ENCODE measurements around the gene TBC1D22A. TPM values are rescaled to one million over a fixed set of nuclear protein-coding genes. Genes with fewer than 3 reads are reported as not detected.

Gene TBC1D22A
- total and polyA plus RNA-seq, 2 donors from 2014 or later: 24.6 to 39.4 TPM

GRCh38 chr22:47197773-47198500 lies 435.5 kb downstream of the TBC1D22A start:
- FAIRE-seq (no peak), DNase-seq (peak in 3 of 5 donors; percentile 37 to 68 (median 51))
- intact Hi-C loops (cut with DNase I): no loop called here
- Histone ChIP-seq H3K36me3 (ENCODE audit: control insufficient read depth in 2 of 3, insufficient read depth in 3 of 3, low read length in 3 of 3) (no peaks in the 10 kb centered on the region), H3K27me3 (ENCODE audit: control insufficient read depth, insufficient read depth, low read length) (no peaks in the 10 kb centered on the region), H3K9ac (ENCODE audit: low read length in 3 of 3) (no peak overlapping the region), H3K4me1 (ENCODE audit: control insufficient read depth in 2 of 3, insufficient read depth in 2 of 3, low read depth in 1 of 3, low read length in 3 of 3) (peaks cover 0 to 3% (median 0%) of the 10 kb centered on the region in 3 donors), H3K4me3 (ENCODE audit: low read length in 3 of 3) (no peak overlapping the region), H3K9me3 (ENCODE audit: control insufficient read depth in 2 of 3, insufficient read depth in 1 of 3, low read length in 3 of 3) (no peaks in the 10 kb centered on the region), H3K27ac (ENCODE audit: low read depth in 2 of 2, low read length in 2 of 2) (no peak overlapping the region)
- TF ChIP-seq CTCF (IDR thresholded peaks at IDR 0.05; ENCODE audit: borderline replicate concordance, extremely low read depth, insufficient read depth): no peak

GRCh38 chr22:47198801-47199251 lies 436.4 kb downstream of the TBC1D22A start:
- H3K4me1 ChIP-seq (ENCODE audit: control insufficient read depth in 2 of 3, insufficient read depth in 2 of 3, low read depth in 1 of 3, low read length in 3 of 3): peaks cover 0 to 3% (median 0%) of the 10 kb centered on the region in 3 donors
- no peaks in the 10 kb centered on the region for H3K27me3 ChIP-seq (ENCODE audit: control insufficient read depth, insufficient read depth, low read length)
- no peak for TF ChIP-seq CTCF (IDR thresholded peaks at IDR 0.05; ENCODE audit: borderline replicate concordance, extremely low read depth, insufficient read depth)
- H3K27ac ChIP-seq (ENCODE audit: low read depth in 2 of 2, low read length in 2 of 2): no peak overlapping the region
- H3K9me3 ChIP-seq (ENCODE audit: control insufficient read depth in 2 of 3, insufficient read depth in 1 of 3, low read length in 3 of 3): no peaks in the 10 kb centered on the region
- DNase-seq: peak in 2 of 5 donors; percentile 28 to 71
- intact Hi-C loops (cut with DNase I): no loop called here
- H3K9ac ChIP-seq (ENCODE audit: low read length in 3 of 3): no peak overlapping the region
- H3K36me3 ChIP-seq (ENCODE audit: control insufficient read depth in 2 of 3, insufficient read depth in 3 of 3, low read length in 3 of 3): no peaks in the 10 kb centered on the region
- H3K4me3 ChIP-seq (ENCODE audit: low read length in 3 of 3): no peak overlapping the region
- no peak for FAIRE-seq

GRCh38 chr22:47199261-47199978 lies 437.0 kb downstream of the TBC1D22A start:
- DNase-seq: peak in 2 of 5 donors; percentile 40 to 55
- Histone ChIP-seq H3K27me3 (ENCODE audit: control insufficient read depth, insufficient read depth, low read length) (no peaks in the 10 kb centered on the region), H3K27ac (ENCODE audit: low read depth in 2 of 2, low read length in 2 of 2) (no peak overlapping the region), H3K4me1 (ENCODE audit: control insufficient read depth in 2 of 3, insufficient read depth in 2 of 3, low read depth in 1 of 3, low read length in 3 of 3) (peaks cover 0 to 3% (median 0%) of the 10 kb centered on the region in 3 donors), H3K9me3 (ENCODE audit: control insufficient read depth in 2 of 3, insufficient read depth in 1 of 3, low read length in 3 of 3) (no peaks in the 10 kb centered on the region), H3K36me3 (ENCODE audit: control insufficient read depth in 2 of 3, insufficient read depth in 3 of 3, low read length in 3 of 3) (no peaks in the 10 kb centered on the region), H3K4me3 (ENCODE audit: low read length in 3 of 3) (no peak overlapping the region), H3K9ac (ENCODE audit: low read length in 3 of 3) (no peak overlapping the region)
- intact Hi-C loops (cut with DNase I): no loop called here
- TF ChIP-seq CTCF (IDR thresholded peaks at IDR 0.05; ENCODE audit: borderline replicate concordance, extremely low read depth, insufficient read depth): no peak
- no peak for FAIRE-seq
